Smooth muscle cell (in vitro differentiated cells): ENCODE data around the gene KIF16B. TPM values are rescaled to one million over a fixed set of nuclear protein-coding genes. Genes with fewer than 3 reads are reported as not detected.

ENCODE experiments used
- DNase-seq: peaks from one replicate; lab custom pipeline; 2025; ENCODE audit not compliant: unreplicated experiment; lab: John Stamatoyannopoulos, UW
- H2AFZ ChIP-seq: fragments of 200-600 bp; sonication (generic); 2 replicates; pipeline ENCODE4 v1.6.0; 2016; ENCODE audit warnings: antibody characterized with exemption, low read depth, mild to moderate bottlenecking
- H3F3A ChIP-seq: fragments of 200-600 bp; sonication (generic); 2 replicates; pipeline ENCODE4 v1.6.0; 2017; ENCODE audit warnings: antibody characterized with exemption, low read depth
- H3K27ac ChIP-seq: fragments of 200-600 bp; sonication (generic); 2 replicates; pipeline ENCODE4 v1.5.1; 2016; ENCODE audit warnings: low read depth, mild to moderate bottlenecking
- H3K27me3 ChIP-seq: fragments of 200-600 bp; sonication (generic); 2 replicates; pipeline ENCODE4 v1.6.1; 2016; ENCODE audit warnings: low read depth, mild to moderate bottlenecking
- H3K36me3 ChIP-seq: fragments of 200-600 bp; sonication (generic); 2 replicates; pipeline ENCODE4 v1.5.1; 2016; ENCODE audit warnings: low read depth
- H3K4me1 ChIP-seq: fragments of 200-600 bp; sonication (generic); 2 replicates; pipeline ENCODE4 v1.5.1; 2016; ENCODE audit warnings: low read depth
- H3K4me2 ChIP-seq: fragments of 200-600 bp; sonication (generic); 2 replicates; pipeline ENCODE4 v1.6.0; 2016; ENCODE audit warnings: mild to moderate bottlenecking
- H3K4me3 ChIP-seq: fragments of 200-600 bp; sonication (generic); 2 replicates; pipeline ENCODE4 v1.5.1; 2016; ENCODE audit warnings: mild to moderate bottlenecking
- H3K79me2 ChIP-seq: fragments of 200-600 bp; sonication (generic); 2 replicates; pipeline ENCODE4 v1.6.0; 2016; ENCODE audit warnings: low read depth, mild to moderate bottlenecking
- H3K9ac ChIP-seq: fragments of 200-600 bp; sonication (generic); 2 replicates; pipeline ENCODE4 v1.6.0; 2016; ENCODE audit warnings: low read depth
- H3K9me3 ChIP-seq: fragments of 200-600 bp; sonication (generic); replicated peaks from 2 replicates; pipeline ENCODE4 v1.5.1; 2016; ENCODE audit warnings: low read depth
- H4K20me1 ChIP-seq: fragments of 200-600 bp; sonication (generic); 2 replicates; pipeline ENCODE4 v1.6.0; 2016; ENCODE audit warnings: low read depth
- WGBS: methylation state at CpG from one replicate; pipeline ENCODE4 v1.1.7; 2016; ENCODE audit warnings: low lambda C conversion rate; 5-methylcytosine and 5-hydroxymethylcytosine counted together
- polyA plus RNA-seq: library from polyadenylated mRNA; unstranded; fragments of >200 nt; fragmentation: Nextera tagmentation; extraction: Ambion mirVana; gene quantifications from 2 replicates; pipeline ENCODE4 v1.2.1, GENCODE V29; 2016
- total RNA-seq: library from RNA; depleted of rRNA; stranded (reverse); fragments of >200 nt; gene quantifications from 2 replicates; pipeline ENCODE4 v1.2.3, GENCODE V29; 2014
- TF ChIP-seq, protein P1 (sequence below): fragments of 200-600 bp; sonication (generic); IDR thresholded peaks from 2 replicates; pipeline ENCODE4 v1.5.1; 2017; ENCODE audit warnings: borderline replicate concordance, mild to moderate bottlenecking, antibody characterized with exemption; ENCODE audit not compliant: insufficient read depth, poor library complexity, severe bottlenecking

Gene KIF16B
- total and polyA plus RNA-seq, 2 experiments from 2014 or later: 3.6 to 12.9 TPM

DNA sequence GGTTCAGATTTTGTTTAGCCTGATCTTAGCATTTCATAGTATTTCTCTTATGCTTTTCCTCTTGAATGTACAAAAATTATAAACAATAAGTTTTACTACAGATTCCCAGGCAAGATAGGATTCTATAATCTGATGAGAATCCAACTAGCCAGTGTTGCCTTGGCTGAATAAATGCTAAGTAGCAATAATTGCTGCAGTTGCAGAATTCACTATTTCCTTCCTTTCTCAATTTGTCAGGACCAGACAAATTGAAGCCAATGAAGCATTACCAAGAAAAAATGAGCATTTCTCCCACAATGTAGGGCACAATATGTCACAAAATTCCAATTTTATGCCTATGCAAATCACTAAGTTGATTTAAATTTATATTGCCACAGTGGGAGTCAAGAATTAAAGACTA lies 260.2 kb downstream of the KIF16B start:
- H3K36me3 ChIP-seq: no peaks in the 10 kb centered on the region
- no peaks in the 10 kb centered on the region for H3F3A ChIP-seq
- no peaks in the 10 kb centered on the region for H3K9me3 ChIP-seq
- no peaks in the 10 kb centered on the region for H4K20me1 ChIP-seq
- H3K4me3 ChIP-seq: no peak overlapping the region
- no peak overlapping the region for H3K4me2 ChIP-seq
- H3K27me3 ChIP-seq: no peaks in the 10 kb centered on the region
- TF ChIP-seq, protein P1, sequence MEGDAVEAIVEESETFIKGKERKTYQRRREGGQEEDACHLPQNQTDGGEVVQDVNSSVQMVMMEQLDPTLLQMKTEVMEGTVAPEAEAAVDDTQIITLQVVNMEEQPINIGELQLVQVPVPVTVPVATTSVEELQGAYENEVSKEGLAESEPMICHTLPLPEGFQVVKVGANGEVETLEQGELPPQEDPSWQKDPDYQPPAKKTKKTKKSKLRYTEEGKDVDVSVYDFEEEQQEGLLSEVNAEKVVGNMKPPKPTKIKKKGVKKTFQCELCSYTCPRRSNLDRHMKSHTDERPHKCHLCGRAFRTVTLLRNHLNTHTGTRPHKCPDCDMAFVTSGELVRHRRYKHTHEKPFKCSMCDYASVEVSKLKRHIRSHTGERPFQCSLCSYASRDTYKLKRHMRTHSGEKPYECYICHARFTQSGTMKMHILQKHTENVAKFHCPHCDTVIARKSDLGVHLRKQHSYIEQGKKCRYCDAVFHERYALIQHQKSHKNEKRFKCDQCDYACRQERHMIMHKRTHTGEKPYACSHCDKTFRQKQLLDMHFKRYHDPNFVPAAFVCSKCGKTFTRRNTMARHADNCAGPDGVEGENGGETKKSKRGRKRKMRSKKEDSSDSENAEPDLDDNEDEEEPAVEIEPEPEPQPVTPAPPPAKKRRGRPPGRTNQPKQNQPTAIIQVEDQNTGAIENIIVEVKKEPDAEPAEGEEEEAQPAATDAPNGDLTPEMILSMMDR: no peak
- no peaks in the 10 kb centered on the region for H3K79me2 ChIP-seq
- no peak overlapping the region for H3K9ac ChIP-seq
- no peak for DNase-seq
- no peaks in the 10 kb centered on the region for H3K4me1 ChIP-seq
- no peak overlapping the region for H3K27ac ChIP-seq
- no peak overlapping the region for H2AFZ ChIP-seq

DNA sequence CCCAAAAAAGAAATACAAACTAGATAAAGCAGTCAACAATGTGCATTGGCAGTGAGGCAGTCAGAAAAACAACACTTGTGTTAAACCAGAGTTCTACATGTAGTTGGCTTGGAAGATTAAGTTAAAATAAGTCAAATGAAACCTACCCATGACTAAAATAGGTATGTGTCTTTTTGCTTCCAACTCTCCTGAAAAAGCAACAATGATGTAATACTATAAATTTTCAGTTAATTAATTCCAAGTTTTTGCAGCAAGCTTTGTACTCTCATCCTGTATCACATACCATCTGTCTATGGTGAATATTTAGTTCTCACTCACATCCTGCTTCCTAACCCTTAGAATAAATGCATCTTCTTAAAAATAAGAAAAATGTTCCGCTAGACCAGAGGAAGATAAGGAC lies 261.5 kb downstream of the KIF16B start:
- Histone ChIP-seq H3K27me3 (no peaks in the 10 kb centered on the region), H4K20me1 (no peaks in the 10 kb centered on the region), H2AFZ (no peak overlapping the region), H3K9me3 (no peaks in the 10 kb centered on the region), H3K4me1 (no peaks in the 10 kb centered on the region), H3K27ac (no peak overlapping the region), H3K79me2 (no peaks in the 10 kb centered on the region), H3K36me3 (no peaks in the 10 kb centered on the region), H3K4me3 (no peak overlapping the region), H3K4me2 (no peak overlapping the region), H3F3A (no peaks in the 10 kb centered on the region), H3K9ac (no peak overlapping the region)
- TF ChIP-seq, protein P1: no peak
- no peak for DNase-seq
- 89% methylated on average over 1 of the region's 1 CpG for WGBS

DNA sequence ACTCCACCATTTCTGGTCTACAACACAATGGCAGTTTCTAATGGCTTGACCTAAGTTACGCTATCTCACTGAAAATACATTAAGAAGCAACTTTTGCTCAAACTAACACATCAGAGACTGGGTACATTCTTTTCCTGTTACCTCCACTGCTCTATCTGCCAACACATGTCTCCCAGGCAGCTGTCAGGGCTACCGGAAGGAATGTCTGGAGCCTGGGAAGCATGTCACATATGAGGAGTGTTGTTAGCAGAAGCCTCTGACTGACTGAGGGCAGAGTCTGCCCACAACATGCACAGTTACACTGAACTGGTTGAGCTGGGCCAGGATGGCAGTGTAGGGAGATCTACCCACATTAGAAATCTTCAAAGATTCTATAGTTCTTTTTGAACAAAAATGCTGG lies 264.5 kb downstream of the KIF16B start:
- Histone ChIP-seq H3F3A (no peaks in the 10 kb centered on the region), H3K9ac (no peak overlapping the region), H3K4me3 (no peak overlapping the region), H3K79me2 (no peaks in the 10 kb centered on the region), H3K27ac (no peak overlapping the region), H3K9me3 (no peaks in the 10 kb centered on the region), H2AFZ (no peak overlapping the region), H3K36me3 (no peaks in the 10 kb centered on the region), H4K20me1 (no peaks in the 10 kb centered on the region), H3K4me1 (no peaks in the 10 kb centered on the region), H3K4me2 (no peak overlapping the region), H3K27me3 (no peaks in the 10 kb centered on the region)
- TF ChIP-seq, protein P1: no peak
- no peak for DNase-seq
- WGBS: 90% methylated on average over 2 of the region's 2 CpGs

DNA sequence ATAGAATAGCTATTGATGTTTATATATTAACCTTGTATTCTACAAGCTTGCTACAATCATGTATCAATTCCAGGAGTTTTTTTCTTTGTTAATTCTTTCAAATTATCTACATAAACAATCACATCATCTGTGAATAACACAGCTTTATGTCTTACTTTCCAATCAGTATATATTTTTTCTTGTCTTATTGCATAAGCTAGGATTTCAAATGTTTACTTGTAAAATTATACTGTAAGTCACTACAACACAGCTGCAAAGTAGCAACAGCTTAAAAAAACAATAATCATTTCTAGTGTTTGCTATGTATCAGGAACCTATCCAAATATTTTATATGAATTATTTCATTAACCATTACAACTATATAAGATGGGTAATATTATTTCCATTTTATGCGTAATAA lies 270.4 kb downstream of the KIF16B start:
- Histone ChIP-seq H3K4me1 (no peaks in the 10 kb centered on the region), H3K4me3 (no peak overlapping the region), H3K36me3 (peaks cover 5% of the 10 kb centered on the region), H3K27me3 (no peaks in the 10 kb centered on the region), H3K4me2 (no peak overlapping the region), H3K9ac (no peak overlapping the region), H4K20me1 (no peaks in the 10 kb centered on the region), H3K79me2 (no peaks in the 10 kb centered on the region), H2AFZ (no peak overlapping the region), H3K9me3 (peaks cover 8% of the 10 kb centered on the region), H3K27ac (no peak overlapping the region), H3F3A (no peaks in the 10 kb centered on the region)
- TF ChIP-seq, protein P1: no peak
- DNase-seq: no peak
- 0% methylated on average over 1 of the region's 1 CpG for WGBS
